ENCODE results near the gene ADAMTS10.
"Not testable (repeated sequence)": the region's sequence is repeated elsewhere in the genome, so short reads cannot be mapped to it uniquely, and the experiment has no call there.

Gene ADAMTS10

DNA sequence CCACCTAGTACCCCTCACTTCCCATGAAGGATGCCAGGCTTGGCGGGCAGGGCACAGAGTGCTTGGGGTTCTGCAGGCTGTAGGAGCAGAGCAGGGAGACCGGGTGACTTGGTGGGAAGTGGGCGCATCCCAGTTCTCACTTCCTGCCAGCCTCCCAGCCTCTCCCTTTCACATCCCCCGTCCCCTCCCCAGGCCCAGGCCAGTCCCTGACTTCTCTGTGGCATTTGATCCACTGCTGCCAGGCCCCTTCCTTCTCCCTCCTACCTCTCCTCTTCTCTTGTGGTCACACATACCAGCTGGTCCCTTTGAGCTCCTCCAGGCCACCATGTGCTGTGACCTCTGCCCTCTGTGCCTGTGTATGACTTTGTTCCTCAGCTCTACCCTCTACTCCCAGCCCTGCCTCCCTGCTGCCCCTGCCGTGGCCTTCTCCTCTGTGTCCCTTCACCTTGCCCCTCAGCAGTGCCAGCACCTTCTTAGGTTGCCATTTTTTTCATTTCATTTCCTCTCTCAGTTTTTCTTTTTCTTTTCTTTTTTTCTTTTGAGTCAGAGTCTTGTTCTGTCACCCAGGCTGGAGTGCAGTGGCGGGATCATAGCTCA is 52.8 kb downstream of the ADAMTS10 start:
- DNase-seq, result no peak

DNA sequence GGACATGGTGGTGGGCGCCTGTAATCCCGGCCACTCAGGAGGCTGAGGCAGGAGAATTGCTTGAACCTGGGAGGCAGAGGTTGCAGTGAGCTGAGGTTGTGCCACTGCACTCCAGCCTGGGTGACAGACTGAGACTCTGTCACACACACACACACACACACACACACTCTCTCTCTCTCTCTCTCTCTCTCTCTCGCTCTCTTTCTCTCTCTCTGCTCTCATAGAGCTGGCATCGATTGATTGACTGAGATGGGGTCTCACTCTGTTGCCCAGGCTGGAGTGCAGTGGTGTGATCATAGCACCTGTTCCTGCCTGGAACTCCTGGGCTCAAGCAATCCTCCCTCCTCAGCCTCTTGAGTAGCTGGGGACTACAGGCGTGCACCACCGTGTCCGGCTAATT is 56.8 kb downstream of the ADAMTS10 start:
- DNase-seq, result not testable (repeated sequence)

DNA sequence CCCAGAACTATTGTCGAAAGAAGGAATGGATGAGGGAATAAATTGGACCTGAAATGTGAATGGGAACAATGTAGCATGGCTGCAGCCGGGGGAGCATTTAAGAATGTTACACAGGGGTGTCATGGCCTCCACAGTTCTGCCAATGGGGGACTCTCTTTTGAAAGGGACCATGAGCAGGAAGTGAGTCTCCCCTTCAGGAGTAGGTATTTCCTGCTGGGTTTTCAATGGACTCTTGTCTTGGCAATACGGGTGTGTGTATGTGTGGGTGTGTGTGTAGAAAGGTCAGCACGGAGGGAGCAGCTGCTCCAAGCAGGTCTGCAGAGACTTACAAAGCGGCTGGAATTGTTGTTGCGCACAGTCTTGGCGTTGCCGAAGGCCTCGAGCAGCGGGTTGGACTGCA is 57.7 kb downstream of the ADAMTS10 start:
- no peak for DNase-seq

DNA sequence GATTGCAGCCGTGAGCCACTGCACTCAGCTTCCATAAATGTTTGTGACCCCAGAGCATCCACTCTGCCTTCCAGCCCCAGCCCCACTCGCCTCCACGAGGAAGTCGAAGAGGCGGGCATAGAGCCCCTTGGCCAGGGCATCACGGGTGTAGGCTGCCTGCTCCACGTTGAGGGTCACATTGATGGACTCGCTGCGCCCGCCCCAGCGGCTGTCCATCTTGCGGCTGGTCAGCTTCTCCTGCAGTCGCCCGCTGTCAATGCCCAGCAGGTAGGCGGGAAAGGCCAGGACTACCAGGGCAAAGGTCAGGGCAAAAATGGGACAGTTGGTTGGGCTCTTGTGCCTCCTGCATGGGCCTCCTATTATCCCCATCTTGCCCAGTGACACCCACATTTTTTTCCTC is 60.4 kb downstream of the ADAMTS10 start:
- DNase-seq, result no peak

DNA sequence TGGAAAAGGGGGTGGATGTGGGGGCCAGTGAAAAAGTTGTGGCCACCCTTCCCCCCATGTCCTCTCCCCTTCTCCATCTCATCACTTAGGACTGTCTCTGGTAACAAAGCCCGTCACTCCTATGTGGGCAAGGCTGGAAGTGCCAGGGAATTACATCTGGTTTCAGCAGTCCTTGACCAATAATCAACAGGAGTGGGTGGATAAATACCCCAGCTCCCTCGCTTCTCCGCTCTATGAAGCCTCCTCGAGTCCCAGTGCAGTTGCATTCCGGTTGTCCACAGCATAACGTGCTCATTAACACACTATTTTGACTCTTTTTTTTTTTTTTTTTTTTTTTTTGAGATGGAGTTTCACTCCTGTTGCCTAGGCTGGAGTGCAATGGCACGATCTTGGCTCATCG is 64.8 kb downstream of the ADAMTS10 start:
- no peak for DNase-seq

DNA sequence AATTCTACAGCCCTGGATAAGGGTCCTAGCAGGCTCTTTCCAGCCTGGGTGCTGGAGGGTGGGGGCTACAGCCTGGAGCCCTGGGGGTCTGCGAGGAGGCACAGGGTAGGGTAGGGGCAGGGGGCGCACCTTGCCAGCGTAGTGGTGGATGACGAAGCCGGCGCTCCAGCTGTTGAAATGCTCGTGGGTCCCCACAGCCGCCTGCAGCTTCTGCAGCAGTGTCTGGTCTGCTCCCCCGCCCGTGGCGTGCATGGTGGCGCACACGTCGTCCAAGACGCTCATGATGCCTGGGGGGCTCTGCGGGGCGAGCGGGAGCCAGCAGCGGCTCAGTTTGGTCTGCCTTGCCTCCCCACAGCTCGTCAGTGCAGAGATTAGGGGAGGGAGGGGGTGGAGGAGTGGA is 66.3 kb downstream of the ADAMTS10 start:
- DNase-seq, result no peak

DNA sequence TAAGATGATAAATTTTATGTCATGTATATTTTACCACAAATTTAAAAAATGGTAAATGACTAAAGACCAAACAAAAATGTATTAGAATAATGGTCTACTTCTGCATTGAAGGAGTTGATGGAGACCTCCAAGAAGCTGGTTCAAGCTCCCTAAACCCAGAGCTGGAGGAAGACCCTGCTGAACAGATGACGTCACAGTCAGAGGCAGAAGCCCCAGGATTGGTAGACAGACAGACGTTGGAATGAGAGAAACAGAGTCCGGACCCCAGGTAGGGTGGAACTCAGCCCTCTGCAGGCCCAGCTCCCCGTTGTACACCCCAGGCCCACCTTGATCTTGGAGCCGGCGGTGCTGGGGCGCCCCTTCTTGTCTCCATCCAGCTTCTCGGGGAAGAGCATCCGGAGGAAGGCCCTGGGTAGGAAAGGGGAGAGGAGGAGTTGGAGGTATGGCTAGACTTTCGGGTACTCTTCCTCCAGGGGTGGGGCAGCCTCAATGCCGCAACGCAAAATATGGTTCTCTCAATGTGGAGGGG is 70.8 kb downstream of the ADAMTS10 start:
- DNase-seq, result no peak

DNA sequence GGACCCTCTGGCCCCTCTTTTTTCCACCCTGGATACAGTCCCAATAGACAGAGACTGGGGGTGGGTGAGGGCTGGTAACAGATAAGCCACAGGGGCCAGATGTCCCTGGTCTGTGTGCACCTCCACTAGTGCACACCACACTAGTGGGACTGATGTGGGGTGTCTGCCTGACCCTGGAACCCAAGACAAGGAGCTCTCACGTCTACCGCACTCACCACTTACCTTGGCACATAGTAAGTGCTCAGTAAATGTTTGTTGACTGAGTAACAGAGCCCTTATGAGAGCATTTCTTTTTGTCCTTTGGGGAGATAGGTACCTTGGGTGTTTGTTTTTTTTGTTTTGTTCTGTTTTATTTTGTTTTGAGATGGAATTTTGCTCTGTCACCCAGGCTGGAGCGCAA is 73.4 kb downstream of the ADAMTS10 start:
- no peak for DNase-seq

DNA sequence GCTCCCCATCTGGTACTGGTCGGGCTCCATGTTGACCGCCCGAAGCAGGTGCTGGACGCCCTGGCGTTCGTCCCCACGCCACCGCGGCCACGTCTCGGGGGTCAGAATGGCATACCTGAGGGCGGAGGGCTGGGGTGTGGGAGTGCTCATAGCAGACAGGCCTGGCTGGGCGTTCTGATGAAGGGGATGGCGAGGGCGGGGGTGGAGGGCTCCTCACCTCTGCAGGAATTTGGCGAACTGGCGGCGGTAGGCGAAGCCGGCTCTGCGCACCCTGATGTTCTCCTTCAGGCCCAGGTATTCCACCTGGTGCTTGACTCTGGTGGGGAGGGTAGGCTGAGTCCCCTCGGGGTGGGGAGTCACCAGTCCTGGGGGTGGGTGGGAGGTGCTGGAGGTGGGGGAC is 74.2 kb downstream of the ADAMTS10 start:
- DNase-seq, result no peak

DNA sequence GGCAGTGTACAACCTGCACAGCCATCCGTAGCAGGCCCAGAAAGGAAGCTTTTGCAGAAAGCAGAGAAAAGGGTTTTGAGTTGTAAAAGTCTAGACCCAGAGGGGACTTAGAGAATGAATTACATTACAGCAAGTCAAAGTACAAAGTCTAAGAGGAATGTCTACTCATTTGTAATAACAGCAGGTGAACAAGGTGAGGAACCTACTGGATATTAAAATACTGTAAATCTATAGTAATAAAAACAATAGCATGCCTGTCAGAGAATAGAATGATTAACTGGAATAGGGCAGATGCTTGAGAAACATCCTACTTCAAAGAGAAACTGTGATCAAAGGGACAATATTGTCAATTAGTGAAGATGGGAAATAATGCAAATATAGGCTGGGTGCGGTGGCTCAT is 78.3 kb downstream of the ADAMTS10 start:
- no peak for DNase-seq

DNA sequence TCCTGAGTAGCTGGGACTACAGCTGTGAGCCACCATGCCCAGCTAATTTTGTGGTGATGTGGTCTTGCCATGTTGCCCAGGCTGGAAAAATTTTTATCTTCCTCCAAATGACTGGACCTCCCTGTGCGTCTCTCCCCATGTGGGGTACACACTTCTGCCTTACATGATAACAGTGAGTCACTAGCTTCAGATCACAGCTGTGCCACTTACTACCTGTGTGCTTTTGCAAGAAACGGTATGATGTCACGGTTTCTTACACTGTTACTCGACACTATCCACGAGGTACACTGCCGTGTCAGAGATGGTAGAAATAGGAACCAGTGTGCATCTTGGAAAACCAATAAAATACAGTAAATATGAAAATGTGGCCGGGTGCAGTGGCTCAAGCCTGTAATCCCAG is 79.0 kb downstream of the ADAMTS10 start:
- DNase-seq, result no peak
